K562 (cell line): ENCODE data around the gene PLD3. TPM values are rescaled to one million over a fixed set of nuclear protein-coding genes. Genes with fewer than 3 reads are reported as not detected.

Experiments
- DMBX1 ChIP-seq: fragments of 250-450 bp; sonication (Bioruptor Pico); IDR thresholded peaks from 2 replicates; pipeline ENCODE4 v1.8.0; 2022; ENCODE audit warnings: inconsistent platforms, mild to moderate bottlenecking, moderate library complexity, borderline replicate concordance
- NR1H2 ChIP-seq: sonication (generic); formaldehyde crosslinking; IDR thresholded peaks from 2 replicates; pipeline ENCODE4 v1.4.0; 2020; ENCODE audit warnings: mild to moderate bottlenecking, missing genetic modification reagents
- polyA plus RNA-seq, 8 experiments: library from polyadenylated mRNA; depleted of rRNA in 4 of 8; stranded (reverse) in 5 of 8; unstranded in 3 of 8; fragments of >200 nt; fragmentation: Nextera tagmentation in 2 of 8; fragmentation: Illumina TruSeq in 1 of 8; extraction: Ambion mirVana in 2 of 8; extraction: Trizol in 1 of 8; gene quantifications; 2 replicates each; pipeline versions ENCODE4 v1.2.1 to v1.2.3, GENCODE V29; 2011 to 2014; ENCODE audit warnings: inconsistent platforms in 1 of 8, missing spikeins in 1 of 8
- total RNA-seq, 7 experiments: library from RNA; depleted of rRNA in 6 of 7; stranded (reverse); fragments of >200 nt in 6 of 7; fragmentation: Illumina TruSeq in 2 of 7; extraction: Trizol in 2 of 7; gene quantifications; 2 replicates each; pipeline versions ENCODE4 v1.2.1 to v1.2.3, GENCODE V29; 2011 to 2021; ENCODE audit warnings: low replicate concordance in 1 of 7
- TF ChIP-seq, protein P1 (sequence below): fragments of 150-350 bp; conservative IDR thresholded peaks from 2 replicates; pipeline ENCODE4 v1.6.1; 2014; ENCODE audit warnings: low read length
- TF ChIP-seq, protein P2 (sequence below), 2 experiments: IDR thresholded peaks in 1 of 2; conservative IDR thresholded peaks in 1 of 2; 2 replicates each; pipeline ENCODE4 v1.6.1; 2016; ENCODE audit warnings: low read depth in 2 of 2, mild to moderate bottlenecking in 1 of 2, missing compliant biosample characterization in 1 of 2, missing genetic modification characterization in 1 of 2, moderate library complexity in 1 of 2

The PLD3 gene
- total and polyA plus RNA-seq, 9 of the 15 experiments (the other 6 are each of a cell fraction or from before 2014, with no cell fraction given) = 2.3 to 128 (median 72.7) TPM

GRCh38 chr19:40398417-40399131, 50.1 kb downstream of the PLD3 start (continued):
- TF ChIP-seq, protein P1, sequence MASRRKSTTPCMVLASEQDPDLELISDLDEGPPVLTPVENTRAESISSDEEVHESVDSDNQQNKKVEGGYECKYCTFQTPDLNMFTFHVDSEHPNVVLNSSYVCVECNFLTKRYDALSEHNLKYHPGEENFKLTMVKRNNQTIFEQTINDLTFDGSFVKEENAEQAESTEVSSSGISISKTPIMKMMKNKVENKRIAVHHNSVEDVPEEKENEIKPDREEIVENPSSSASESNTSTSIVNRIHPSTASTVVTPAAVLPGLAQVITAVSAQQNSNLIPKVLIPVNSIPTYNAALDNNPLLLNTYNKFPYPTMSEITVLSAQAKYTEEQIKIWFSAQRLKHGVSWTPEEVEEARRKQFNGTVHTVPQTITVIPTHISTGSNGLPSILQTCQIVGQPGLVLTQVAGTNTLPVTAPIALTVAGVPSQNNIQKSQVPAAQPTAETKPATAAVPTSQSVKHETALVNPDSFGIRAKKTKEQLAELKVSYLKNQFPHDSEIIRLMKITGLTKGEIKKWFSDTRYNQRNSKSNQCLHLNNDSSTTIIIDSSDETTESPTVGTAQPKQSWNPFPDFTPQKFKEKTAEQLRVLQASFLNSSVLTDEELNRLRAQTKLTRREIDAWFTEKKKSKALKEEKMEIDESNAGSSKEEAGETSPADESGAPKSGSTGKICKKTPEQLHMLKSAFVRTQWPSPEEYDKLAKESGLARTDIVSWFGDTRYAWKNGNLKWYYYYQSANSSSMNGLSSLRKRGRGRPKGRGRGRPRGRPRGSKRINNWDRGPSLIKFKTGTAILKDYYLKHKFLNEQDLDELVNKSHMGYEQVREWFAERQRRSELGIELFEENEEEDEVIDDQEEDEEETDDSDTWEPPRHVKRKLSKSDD = no peak
- TF ChIP-seq NR1H2 = no peak
- no peak for TF ChIP-seq DMBX1 (CRISPR knock-in tag)
- TF ChIP-seq, protein P2, sequence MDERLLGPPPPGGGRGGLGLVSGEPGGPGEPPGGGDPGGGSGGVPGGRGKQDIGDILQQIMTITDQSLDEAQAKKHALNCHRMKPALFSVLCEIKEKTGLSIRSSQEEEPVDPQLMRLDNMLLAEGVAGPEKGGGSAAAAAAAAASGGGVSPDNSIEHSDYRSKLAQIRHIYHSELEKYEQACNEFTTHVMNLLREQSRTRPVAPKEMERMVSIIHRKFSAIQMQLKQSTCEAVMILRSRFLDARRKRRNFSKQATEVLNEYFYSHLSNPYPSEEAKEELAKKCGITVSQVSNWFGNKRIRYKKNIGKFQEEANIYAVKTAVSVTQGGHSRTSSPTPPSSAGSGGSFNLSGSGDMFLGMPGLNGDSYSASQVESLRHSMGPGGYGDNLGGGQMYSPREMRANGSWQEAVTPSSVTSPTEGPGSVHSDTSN (CRISPR knock-in tag; IDR thresholded peaks at IDR 0.05; ENCODE audit: low read depth) = no peak
- TF ChIP-seq, protein P2 (tag; conservative IDR thresholded peaks at IDR 0.05; ENCODE audit: low read depth) = no peak
